ENCODE measurements around the gene FBXW5.

FBXW5 gene

DNA sequence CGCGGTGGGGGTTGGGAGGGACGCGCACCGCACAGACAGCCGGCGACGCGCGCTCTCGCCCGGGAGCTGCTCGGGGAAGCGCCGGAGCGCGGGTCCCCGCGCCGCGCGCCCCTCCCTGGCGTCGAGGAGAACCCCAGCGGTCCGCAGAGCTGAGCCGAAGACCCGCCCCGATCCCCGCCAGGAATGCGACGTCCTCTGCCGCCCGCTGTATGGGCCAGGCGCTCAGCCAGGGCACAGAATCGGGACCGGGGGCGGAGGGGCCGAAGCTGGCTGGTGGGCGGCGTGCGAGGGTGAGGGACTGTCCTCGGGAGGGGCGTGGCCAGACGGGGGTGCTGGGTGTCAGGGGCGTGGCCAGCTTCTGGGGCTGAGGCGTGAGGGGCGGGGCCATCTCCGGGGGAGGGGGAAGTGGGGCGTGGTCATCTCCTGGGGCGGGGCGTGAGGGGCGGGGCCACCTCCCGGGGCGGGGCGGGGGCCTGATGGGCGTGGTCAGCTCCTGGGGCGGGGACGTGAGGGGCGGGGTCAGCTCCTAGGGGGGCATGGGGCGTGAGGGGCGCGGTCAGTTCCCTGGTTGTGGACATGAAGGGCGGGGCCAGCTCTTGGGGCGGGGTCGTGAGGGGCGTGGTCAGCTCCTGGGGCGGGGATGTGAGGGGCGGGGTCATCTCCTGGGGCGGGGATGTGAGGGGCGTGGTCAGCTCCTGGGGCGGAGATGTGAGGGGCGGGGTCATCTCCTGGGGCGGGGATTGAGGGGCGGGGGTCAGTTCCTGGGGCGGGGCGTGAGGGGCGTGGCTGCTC lies 33.7 kb upstream of the FBXW5 start:
- peak; percentile 97 for DNase-seq (ENCODE audit: low spot score)

DNA sequence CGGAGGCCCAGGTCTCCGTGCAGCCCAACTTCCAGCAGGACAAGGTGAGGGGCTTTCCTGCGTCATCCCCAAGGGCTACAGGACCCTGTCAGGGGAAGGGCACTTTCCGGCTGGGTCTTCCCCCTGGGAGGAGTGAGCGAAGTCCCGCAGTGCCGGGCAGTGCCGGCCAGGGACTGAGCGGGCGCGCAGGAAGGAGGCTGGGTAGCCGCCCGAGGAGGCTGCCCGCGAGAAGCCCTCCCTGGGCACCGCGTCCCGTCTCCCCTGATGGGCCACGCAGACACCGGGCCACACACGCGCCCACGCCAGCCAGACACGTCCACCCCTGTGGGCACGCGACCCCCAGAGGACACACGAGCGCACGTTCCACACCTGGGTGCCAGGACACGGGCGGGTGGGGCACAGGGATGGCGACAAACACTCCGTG lies 33.1 kb upstream of the FBXW5 start:
- DNase-seq (ENCODE audit: low spot score), result no peak

DNA sequence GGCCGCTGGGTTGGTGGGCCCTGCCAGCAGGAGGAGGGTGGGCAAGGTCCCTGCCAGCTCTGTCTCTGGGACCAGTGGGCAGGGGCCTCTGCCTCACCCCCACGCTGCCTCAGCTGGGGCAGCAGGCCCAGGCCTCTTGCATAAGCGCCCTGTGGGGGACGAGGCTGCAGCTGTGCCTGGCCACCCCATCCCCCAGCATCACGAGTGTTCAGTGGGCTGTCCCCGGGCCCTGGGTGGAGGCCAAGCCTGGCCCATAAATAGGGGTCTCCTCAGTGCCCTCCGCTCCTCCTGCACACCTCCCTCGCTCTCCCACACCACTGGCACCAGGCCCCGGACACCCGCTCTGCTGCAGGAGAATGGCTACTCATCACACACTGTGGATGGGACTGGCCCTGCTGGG lies 32.7 kb upstream of the FBXW5 start, which contains the start of gene PTGDS:
Gene PTGDS, plus strand, starts transcription at position 282 of the 400 bp plus-strand sequence. Its CDS starts 75 bp downstream, at position 357.
- no peak for DNase-seq (ENCODE audit: low spot score)

DNA sequence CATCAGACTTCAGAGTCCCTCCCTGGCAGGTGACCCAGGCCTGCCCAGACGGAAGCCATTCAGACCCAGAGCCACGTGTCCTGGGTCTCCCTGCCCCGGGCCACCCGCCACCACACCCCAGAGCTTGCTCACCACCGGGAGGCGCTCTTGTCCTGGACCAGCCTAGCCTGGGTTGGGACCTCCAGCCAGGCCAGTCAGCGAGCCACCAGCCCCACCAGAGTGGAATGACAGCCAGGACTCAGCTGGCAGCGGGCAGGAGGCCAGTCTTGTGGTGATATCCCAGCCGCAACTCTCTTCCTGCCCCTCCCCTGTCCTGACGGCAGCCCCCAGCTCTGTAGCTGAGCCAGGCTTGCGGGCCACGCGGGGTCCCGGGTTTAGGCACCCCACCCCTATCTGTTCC lies 31.1 kb upstream of the FBXW5 start:
- peak; percentile 62 for DNase-seq (ENCODE audit: low spot score)

DNA sequence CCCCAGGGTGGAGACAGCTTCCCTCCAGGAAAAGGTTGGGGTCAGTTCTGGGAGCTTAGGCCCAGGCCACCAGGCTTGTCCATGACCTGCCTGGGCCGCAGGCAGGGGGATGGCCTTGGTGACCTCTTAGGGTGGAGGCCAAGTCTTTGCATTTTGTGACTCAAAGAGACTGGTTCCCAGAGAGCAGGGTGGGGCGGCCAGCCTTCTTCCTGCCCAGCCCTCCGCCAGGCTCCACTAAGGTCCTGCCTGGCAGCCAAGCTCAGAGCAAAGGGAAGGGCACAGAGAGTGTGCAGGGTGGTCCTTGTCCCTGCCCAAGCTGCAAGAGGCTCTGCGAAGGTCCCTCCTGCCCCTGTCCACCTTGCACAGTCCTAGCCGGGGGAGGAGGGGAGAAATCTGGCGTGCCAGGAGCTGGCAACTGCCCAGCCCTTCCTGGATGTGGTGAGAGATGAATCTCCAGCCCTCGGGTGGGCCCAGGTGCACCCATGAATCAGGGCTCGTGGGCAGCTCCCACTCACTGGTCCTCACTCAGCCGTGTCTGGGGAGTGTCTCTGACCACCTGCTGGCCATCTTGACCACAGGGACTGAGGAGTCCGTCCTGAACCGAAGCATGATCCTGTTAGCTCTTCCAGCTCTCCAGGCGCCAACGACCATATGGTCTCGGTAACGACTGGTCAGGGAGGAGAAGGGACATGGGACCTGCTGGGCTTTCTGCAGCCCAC lies 30.4 kb upstream of the FBXW5 start:
- no peak for DNase-seq (ENCODE audit: low spot score)

DNA sequence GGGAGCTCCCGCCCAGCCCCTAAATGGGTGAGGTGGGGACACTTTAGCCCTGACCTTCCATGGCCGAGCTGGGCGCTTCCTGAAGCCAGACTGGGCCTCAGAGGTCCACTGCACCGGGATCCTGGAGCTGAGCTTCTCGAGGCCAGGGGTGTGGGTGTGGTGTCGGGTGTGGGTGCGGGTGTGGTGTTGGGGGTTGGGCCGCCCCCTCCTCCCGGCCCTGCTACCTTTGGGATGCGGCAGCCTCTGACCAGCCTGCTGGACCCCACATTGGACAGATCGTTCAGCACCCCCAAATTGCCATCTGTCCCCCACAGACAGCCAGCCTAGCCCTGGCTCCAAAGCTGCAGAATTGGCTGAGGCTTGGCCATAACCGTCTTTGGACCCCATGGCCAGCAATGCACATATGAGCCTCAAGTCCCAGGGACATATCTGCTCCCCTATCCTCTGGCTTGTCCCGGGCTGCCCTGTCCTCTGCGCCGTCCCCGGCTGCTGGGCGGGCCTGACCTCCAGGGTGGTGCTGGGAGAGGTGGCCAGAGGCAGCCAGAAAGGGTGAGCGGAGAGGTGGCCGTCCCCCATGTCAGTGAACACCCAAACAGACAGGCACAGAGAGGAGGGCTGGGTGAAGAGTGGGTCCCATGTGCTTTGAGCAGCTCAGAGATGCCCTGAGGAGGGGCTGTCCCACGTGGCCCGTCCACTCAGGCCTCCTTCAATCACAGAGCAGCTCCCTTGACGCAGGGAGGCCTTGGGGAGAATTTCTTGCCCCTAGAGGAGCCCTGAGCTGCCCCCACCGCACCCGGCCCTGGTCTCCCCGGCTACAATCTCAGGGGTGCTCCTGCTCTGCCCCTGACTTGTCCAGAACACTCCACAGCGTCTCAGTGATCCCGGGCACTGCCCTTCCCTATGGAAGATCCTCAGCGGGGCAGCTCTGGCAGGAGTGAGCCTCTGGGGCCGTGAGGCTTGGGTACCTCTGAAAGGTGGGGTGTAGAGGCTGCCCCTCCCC lies 29.4 kb upstream of the FBXW5 start:
- no peak for DNase-seq (ENCODE audit: low spot score)

DNA sequence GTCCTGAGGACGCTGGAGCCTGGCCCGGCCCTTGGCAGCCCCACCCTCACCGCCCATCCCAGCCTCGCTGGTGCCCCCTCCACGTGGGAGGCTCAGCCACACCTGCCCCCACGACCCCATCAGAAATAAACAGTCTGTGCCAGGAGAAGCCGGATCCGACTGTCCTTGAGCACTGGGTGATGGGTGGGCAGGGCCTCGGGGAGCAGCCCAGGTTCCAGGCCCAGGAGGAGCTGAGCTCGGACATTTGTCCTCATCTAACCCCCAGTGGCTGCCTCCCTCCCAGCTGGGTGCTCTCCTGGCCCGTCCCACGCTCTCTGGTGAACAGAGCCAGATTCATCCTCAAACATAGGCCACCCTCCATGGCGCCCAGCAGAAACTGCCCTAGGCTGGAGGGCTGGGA lies 28.2 kb upstream of the FBXW5 start:
- no peak for DNase-seq (ENCODE audit: low spot score)

DNA sequence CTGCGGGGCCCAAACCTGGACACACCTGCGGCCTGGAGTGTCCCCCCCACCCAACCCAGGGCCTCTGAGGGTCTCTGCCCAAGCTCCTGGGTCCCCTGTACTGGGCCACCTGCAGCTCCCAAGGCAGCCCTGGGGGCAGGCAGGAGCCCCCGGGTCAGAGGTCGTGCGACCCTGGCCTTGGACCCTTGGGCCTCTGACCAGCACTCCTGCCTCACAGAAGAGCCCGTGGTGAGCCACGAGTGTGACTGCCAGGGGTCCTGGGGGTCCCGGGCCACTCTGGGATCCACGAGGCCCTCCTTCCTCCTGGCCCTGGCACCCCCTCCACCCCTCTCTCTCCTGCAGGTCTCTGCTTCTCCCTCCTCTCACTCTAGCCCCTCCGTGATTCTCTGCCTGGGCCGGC lies 27.8 kb upstream of the FBXW5 start:
- DNase-seq (ENCODE audit: low spot score), result no peak

DNA sequence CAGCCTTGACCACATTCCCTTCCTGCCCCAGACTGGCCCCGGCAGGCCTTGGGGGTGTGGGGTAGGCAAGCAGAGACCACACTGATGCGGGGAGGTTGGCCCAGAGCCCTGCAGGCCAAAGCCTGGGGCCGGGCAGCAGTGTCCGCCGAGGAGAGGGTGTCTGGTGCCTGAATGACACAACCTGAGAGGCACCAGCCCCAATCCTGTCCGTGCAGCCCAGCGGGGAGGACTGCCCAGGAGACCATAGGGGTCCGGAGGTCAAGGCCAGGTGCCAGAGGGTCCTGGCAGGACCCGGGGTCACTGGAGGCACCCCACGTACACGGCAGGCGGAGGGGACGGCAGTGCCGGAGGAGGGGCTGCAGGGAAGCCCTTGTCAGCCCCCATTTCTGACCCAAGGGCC lies 27.2 kb upstream of the FBXW5 start:
- DNase-seq (ENCODE audit: low spot score), result no peak

DNA sequence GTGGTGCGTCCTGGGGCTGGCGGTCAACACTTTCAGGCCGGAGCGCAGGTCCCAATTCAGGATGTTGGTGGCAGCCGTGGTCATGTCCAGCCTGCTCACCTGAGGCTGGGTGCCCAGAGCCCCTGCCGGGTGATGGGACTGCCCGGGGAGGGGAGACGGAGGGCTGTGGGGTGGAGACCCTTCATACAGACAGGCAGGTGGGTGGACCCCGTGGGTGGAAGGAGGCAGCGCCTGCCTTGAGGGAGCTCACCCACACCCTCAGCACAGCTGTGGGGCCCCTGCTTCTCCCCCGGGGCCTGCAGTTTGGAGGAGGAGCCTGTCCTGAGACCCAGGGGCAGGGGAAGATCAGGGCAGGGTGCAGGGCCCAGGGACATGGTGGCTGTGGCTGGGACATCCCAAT lies 25.8 kb upstream of the FBXW5 start:
- no peak for DNase-seq (ENCODE audit: low spot score)

DNA sequence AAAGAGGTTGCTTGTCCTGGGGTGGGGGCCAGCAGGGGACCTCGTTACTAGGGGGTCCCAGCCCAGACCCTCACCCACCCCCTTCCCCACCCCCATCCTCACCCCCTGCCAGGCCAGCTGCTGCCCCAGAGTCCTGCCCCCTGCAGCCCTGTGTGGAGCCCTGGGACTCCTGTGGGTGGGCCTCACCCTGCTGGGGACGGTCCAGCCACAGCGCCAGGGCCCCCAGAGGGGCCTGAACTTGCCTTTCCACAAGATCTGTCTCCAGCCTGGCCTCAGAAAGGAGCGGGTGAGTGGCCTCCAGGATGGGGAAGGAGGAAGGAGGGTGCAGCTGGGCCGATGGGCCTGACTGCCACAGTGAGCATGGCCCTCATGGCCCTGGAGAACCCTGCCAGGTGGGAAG lies 25.2 kb upstream of the FBXW5 start:
- DNase-seq (ENCODE audit: low spot score), result no peak

DNA sequence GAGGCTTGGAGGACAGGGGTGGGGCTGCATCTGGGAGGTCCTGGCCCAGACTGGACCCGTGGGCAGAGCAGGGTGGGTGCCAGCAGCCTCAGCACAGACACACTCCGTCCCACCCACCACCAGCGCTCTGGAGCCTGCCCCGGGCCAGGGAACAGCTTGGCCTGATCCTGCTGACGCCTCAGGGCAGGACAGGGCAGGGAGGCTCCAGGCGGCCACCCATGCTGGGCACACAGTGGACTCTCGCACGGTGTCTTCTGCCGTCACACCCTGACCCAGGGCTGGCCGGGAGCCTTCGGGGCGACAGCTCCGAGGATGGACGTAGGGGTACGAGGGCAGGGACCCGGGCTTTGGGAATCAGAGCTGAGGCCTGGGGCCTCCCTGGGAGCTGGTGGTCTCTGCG lies 24.6 kb upstream of the FBXW5 start:
- no peak for DNase-seq (ENCODE audit: low spot score)

DNA sequence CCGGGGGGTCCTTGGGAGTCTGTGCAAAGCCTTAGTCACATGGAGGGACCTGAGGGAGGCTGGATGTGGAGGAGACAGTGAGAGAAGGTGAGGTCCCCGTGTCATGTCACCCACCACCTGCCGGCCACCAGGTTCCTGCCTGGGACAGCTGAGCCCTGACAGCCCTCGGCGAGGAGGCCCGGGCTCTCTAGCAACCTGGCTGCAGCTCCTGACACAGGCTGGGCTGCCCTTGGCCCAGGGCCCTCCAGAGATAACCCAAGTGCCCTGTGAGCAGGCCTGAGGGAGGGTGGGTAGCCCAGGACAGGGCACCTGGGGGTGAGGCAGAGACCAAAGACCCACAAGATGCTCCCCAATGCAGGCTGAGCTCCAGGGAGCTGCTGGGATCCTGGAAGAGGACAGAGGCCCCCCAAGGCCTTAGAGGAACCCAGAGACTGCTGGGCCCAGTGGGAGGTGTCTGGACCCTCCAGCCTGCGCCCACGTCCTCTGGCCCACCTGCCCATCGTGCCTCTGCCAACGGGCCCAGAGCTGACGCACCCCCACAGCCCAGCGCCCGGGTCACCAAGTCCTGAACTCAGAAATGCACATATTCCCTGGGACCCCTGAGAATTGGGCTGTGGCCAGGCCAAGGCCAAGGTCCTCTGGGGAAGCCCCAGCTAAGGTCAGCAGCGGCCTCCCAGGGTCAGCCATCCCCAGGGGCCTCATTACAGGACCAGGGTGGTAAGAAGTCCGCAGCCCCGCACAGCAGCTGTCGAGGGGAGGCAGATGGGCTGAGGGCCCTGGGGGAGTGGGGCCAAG lies 24.0 kb upstream of the FBXW5 start:
- DNase-seq (ENCODE audit: low spot score), result no peak

DNA sequence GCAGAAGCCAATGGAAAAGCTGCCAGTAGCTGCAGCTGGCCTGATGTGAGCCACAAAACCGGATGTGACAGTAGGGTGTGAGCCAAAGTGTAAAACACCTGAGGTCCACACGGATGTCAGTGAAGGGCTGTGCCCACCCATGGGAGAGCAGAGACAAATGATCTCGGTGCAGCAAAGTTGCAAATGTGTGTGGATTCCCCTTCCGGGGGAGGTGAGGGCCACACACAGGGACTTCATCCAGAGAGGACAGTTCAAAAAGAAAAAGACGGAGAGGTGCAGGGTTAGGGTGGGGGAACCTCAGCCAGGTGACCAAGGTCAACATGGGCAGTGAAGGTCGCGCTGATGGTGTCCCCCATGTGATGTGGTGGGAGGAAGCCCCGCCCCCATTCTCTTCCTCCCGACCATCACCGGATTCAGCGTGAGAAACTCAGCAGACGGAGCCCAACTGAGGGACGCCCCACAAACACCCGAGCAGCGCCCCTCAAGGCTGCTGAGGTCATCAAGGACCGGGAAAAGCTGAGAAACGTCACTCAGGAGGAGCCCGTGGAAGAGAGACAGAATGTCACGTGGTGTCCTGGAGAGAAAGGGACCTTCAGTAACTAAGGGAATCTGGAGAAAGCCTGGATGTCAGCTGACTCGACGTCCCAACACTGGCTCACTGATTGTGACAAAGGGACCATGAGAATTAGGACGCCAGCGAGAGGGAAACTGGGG lies 21.4 kb upstream of the FBXW5 start:
- DNase-seq (ENCODE audit: low spot score), result no peak

DNA sequence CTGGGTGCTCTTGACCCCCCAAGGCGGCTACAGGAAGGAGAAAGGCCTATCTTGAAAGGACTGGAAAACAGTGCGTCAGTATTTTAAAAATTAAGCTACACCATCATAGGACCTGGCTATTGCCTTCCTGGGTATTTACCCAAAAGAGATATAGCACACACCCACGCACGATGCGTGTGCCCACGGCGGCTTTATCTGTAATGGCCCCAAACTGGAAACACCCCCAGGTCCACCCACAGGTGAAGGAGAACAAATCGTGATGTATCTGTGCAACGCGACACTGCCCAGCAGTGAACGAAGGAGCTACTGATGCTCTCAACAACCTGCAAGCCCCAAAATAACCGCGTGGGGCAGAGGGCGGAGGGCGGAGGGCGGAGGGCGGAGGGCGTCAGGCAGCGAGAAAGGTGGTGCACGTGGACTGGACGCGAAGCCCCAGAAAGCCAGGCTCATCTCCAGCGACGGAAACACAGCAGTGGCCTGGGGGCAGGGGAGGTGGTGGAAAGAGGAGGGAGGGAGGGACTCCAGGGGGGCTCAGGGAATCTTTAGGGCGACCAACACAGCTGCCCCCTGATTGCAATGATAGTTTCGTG lies 20.4 kb upstream of the FBXW5 start:
- DNase-seq (ENCODE audit: low spot score), result no peak

DNA sequence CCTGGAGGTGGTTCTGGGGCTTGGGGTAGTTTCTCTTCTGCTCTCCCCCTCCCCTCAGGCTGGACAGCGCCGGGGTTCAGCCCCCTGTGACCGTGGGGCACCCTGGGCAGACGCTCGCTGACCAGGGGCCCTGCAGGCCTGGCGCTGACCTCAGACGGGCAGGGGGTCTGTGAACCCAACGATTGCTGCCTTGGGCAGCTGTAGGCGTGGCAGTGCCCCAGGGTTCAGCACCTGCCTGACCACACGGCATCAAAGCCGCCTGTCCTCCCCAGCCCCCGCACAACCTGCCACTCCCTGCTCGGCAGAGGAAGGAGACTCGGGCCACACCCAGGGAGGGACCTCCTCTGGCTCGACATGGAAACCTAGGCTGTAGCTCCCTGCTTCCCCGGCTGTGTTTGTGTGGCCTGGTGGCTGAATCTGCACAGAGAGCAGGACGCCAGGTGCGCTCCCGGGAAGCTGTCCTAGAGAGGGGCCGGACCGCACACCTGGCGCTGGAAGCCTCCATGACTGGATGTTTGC lies 19.7 kb upstream of the FBXW5 start:
- DNase-seq (ENCODE audit: low spot score), result no peak

DNA sequence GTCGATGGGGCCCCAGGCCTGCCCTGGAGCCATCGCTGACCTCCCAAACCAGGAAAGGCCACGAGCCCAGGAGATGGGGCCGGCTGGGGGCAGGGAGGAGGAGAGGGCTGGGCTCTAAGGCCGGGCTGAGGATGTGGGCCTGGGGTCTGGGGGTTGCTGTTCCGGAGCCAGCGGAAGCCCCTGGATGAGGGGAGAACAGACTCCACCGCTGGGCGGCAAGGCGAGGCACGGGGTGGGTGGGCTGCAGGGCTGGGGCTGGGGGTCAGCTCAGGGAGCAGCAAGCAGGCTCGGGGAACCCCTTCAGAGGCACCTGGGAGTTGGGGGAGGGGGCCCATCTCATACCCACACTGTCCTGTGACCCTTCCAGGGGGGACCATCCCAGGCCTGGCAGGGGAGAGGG lies 19.2 kb upstream of the FBXW5 start:
- no peak for DNase-seq (ENCODE audit: low spot score)

DNA sequence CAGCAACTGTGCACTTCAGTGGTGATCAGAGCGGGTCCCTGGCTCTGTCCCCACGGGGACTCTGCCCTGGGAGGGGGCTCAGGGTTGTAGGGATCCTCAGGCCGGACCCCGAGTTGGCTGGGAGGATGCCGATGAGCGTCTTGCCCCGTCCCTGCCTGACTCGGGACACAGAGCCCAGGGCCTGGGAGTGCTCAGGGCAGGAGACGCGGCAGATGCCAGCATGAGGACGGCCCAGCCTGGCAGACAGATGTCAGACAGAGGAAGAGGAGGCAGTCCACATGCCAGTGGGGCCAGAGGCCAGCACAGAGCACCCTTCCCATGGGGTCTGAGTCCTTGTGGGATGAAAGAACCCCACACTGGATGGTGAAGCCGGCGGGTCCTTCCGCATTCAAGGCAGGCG lies 18.8 kb upstream of the FBXW5 start:
- DNase-seq (ENCODE audit: low spot score), result no peak

DNA sequence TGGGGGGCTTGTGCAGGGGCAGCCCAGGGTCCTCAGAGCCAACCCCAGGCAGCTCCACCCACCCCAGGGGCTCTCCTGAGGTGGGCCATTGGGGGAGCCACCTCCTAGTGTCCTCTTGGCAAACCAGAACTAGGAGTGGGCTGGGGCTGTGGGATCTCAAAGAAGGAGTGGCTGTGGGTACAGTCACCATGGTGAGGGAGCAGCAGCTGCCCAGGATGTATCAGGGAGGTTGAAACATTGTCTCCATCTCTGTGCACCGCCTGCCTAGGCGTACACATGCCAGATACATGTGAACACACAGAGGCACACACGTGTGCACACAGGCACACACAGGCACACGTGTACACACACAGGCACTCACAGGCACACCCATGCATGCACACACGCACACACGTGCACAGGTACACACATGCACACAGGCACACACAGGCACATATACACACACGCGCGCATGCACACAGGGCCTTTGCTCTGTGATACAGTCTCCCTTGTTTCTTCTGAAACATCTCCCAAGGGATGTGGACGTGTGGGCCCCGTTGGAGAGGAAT lies 18.2 kb upstream of the FBXW5 start:
- no peak for DNase-seq (ENCODE audit: low spot score)

DNA sequence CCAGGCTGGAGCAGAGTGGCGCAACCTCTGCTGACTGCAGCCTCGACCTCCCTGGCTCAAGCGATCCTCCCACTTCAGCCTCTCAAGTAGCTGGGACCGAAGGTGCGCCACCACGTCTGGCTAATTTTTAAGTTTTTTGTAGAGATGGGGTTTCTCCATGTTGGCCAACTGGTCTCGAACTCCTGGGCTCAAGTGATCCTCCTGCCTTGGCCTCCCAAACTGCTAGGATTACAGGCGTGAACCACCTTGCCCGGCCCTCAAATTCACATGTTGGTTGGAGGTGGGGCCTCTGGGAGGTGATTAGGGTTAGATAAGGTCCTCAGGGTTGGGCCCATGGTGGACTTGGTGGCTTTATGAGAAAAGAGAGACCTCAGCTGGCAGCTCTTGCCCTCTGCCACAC lies 17.6 kb upstream of the FBXW5 start:
- no peak for DNase-seq (ENCODE audit: low spot score)

Measured in AG08395 (cell line).